Heart left ventricle (tissue), 13 donors: Measurements from ENCODE around the gene RHBDF2.

Experiments used
- POLR2A ChIP-seq, 2 donors: fragments of 450-650 bp; IDR thresholded peaks; one replicate each; pipeline ENCODE4 v1.6.1; 2017; ENCODE audit warnings: antibody characterized with exemption in 2 of 2, mild to moderate bottlenecking in 2 of 2, moderate library complexity in 2 of 2
- TF ChIP-seq, protein P1 (sequence below), 12 donors: fragments of 200-600 bp; sonication (generic) in 4 of 12; IDR thresholded peaks; one replicate each; pipeline versions ENCODE4 v1.5.0 to v1.8.0; 2018 to 2022; ENCODE audit warnings: antibody characterized with exemption in 12 of 12, mild to moderate bottlenecking in 5 of 12
- donor health status: ischemic (EF 13 %, LVEDD 7.1; RV severe dilation, severe dysfunction).
- donor health status: DM: no; HTN: yes; CAD: no.
- donor health status: DM: no; HTN: no; CAD: no.
- donor health status: ischemic (EF 25% LVEDD 6.9; RV normal size, moderate dysfunction).
- donor health status: ischemic (EF 25% LVEDD 5.7; RV mildly dilated, moderate dysfunction).
- donor health status: ischemic (EF 35%, LVEDD 5.7; RV mildly dilated, moderate dysfunction).
- donor health status: nonischemic (EF 11% LVEDD 7.7; RV severe dilation, severe dysfunction).
- donor health status: DM: yes; HTN: yes; CAD: no.
- donor health status: PGD.
- donor health status: ischemic (EF 29% LVEDD 5.4; RV normal size, mild dysfunction).
- donor health status: nonischemic (EF 23%, LVEDD 6.1; RV moderate dilation, normal function).

DNA sequence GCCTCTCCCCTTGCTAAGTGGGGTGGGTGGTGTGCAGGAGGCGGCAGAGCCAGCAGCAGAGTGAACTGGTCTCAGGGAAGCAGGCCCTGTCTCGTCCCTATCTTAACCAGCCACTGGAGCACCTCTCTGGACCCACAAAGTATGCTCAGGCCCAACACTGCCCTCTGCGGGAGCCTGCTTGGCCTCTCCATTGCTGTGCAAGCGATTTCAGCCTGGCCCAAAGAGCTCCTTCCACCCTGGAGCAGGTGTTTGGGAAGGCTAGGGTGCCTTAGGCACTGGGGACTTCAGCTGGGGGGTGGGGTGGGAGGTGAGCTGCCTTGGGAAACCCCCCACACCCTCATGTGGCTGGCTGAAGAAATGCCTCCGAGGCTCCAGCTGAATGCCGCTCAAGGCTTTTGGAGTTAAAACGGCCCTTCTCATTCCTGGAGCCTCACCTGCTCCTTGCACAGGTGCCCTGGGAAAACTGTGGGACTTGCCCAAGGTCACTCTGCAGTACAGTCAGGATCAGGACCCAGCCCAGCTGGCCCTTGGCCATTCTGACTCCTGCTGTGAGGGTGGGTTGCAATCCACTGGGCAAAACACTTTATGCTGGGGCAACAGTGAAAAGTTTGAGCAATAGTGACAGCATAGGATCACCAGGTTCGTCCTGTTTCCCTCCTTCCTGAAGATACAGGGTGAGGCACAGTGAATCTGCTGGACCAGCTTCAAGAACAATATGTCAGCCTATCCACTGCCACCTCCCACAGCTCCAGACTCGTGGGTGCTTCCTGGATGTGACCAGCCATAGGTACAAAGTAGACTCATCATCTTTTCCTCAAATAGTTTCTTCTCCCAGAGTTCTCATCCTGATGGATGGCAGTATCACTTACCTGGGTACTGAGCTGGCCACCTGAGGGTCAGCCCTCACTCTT lies 42.4 kb downstream of the RHBDF2 start:
- no peak for TF ChIP-seq POLR2A (IDR thresholded peaks at IDR 0.05)
- TF ChIP-seq, protein P1, sequence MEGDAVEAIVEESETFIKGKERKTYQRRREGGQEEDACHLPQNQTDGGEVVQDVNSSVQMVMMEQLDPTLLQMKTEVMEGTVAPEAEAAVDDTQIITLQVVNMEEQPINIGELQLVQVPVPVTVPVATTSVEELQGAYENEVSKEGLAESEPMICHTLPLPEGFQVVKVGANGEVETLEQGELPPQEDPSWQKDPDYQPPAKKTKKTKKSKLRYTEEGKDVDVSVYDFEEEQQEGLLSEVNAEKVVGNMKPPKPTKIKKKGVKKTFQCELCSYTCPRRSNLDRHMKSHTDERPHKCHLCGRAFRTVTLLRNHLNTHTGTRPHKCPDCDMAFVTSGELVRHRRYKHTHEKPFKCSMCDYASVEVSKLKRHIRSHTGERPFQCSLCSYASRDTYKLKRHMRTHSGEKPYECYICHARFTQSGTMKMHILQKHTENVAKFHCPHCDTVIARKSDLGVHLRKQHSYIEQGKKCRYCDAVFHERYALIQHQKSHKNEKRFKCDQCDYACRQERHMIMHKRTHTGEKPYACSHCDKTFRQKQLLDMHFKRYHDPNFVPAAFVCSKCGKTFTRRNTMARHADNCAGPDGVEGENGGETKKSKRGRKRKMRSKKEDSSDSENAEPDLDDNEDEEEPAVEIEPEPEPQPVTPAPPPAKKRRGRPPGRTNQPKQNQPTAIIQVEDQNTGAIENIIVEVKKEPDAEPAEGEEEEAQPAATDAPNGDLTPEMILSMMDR (IDR thresholded peaks at IDR 0.05) = peak; percentile 19 to 60 (median 44)
